LoVo (cell line): ENCODE measurements around the gene PRSS2.
A peak's percentile ranks its signal among the peaks of the same experiment; 100 is the strongest.
"Not testable (repeated sequence)": the region's sequence is repeated elsewhere in the genome, so short reads cannot be mapped to it uniquely, and the experiment has no call there.

Source experiments
- DNase-seq: peaks from one replicate; pipeline ENCODE4 v3.0.0-alpha.2; 2016; ENCODE audit warnings: low spot score

PRSS2 gene

GRCh38 chr7:142770661-142771352 is at the start of gene PRSS2:
TSS of gene PRSS2 (plus strand) at chr7:142770970. CDS start at chr7:142770983, 13 bp downstream.
- no peak for DNase-seq

- DNase-seq = no peak
Observed at GRCh38 chr7:142720986-142721385, 49.8 kb upstream of the PRSS2 start.

GRCh38 chr7:142722248-142722794 is 48.4 kb upstream of the PRSS2 start:
- DNase-seq = no peak

DNA sequence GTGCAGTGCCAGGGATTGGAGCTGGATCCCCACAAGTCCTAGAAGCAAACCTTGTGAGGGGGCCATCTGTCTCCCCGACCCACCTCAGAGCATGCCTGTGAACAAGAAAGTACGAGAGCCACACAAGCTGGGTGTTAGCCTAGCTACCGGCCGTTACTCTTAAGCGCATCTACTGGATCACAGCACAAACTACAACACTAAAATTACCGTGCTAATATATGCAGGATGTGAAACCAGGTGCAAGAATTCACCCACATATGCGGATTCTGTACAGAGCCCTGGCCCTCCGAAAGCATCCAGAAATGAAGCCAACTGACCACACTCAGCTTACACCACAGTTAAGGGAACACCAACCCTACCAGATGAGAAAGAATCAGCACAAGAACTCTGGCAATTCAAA is 37.5 kb upstream of the PRSS2 start:
- DNase-seq = no peak

DNA sequence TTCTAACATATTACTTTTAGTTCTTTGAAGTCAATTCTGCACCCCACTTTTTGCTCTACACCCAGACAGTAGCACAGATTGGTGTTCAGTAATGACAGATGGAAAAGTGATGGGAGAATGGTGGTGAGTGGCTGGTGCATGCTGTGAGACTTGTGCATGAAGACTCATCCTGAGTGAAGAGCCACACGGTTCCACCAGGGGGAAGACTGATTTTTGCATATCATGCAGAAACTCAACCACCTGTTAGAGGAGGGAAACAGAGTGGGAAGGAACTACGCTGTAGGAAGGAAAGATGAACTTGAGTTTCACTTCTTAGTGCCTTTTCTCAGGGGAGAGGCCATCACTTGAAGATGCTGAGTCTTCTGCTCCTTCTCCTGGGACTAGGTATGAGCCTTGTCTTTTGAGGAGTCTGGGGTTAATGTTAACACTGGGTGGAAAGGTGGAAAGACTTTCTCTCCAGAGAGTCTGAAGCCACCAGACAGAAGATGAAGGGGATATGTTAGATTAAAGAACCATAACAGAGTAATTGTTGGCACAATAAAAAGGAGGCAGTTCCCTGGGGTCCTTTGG is 30.8 kb upstream of the PRSS2 start:
- no peak for DNase-seq

DNA sequence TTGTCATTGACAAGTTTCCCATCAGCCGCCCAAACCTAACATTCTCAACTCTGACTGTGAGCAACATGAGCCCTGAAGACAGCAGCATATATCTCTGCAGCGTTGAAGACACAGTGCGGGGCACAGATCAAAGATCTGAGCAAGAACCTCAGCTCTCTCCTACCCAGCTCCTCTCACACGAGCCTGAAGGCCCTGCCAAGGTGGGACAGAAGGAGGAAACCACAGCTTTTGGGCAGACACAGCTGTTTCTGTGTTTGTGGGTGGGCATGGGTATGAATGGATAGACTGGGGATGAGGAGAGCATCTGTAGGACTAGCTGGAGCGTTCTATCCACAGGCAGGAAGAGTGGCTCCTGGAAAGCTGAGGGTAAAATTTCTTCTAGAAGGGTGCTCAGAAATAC is 30.0 kb upstream of the PRSS2 start:
- no peak for DNase-seq

DNA sequence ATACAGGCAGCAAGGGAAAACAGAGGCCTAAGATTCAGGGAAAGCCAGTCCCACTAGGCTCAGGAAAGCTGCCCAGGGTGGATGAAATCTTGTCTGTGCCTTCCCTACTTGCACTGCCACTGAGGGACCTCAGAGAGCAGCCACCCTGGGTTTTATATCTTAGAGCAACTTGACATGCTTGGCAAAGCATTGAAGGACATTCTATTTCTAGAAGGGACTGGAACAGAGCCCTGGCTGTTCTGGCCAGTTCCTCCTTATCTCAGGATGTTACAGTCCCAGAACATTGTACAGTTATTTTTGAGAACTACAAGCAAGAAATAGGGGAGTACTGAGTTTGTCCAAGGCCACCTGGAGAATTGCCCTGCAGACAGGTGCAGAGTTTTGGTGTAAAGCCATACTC is 28.8 kb upstream of the PRSS2 start:
- not testable (repeated sequence) for DNase-seq

- peak; percentile 15 for DNase-seq
Observed at GRCh38 chr7:142745091-142745635, 25.6 kb upstream of the PRSS2 start.

DNA sequence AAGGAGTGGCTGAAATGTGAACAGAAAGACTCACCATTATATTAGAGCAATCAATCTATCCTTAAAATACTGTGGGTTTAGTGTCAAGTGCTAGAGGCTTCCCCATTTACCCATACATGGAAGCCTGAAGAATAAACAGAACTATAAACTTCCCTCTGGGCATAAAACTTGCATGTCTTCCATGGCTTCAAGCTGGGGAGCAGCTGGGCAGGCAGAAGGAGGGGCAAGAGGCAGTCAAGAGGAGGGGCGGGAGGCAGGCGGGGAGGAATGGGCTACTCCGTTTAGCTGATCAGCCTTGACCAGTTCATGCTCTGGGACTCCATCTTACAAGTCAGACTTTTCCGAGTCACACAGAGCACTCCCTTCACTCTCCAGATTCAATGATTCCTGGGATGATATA is 25.0 kb upstream of the PRSS2 start:
- DNase-seq = no peak

DNA sequence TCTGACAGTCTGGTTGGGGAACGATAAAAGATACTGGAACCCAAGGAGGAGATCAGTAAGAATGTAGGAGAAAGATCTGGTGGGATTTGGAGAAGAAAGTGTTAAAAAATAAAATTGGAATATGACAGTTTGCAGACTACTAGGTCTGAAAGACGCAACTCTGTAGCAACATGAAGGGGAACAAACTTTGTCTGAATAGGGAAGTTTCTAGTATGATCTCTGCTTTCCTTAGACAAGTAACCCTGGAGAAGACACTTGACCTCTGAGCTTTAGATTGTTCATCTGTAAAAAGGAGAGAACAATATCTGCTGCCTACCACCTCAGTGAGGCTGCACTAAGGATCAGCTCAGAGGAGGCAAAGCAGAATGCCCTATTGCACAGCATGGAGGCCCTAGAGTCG is 24.5 kb upstream of the PRSS2 start:
- DNase-seq = no peak

GRCh38 chr7:142748410-142748809 is 22.4 kb upstream of the PRSS2 start:
- not testable (repeated sequence) for DNase-seq

GRCh38 chr7:142749218-142749993 is 21.4 kb upstream of the PRSS2 start, which contains the start of gene PRSS1:
TSS of gene PRSS1 (plus strand) at chr7:142749472. CDS start at chr7:142749485, 13 bp downstream.
- no peak for DNase-seq

- no peak for DNase-seq
Observed at GRCh38 chr7:142750321-142750938, 20.3 kb upstream of the PRSS2 start.

GRCh38 chr7:142751526-142752175 is 19.1 kb upstream of the PRSS2 start:
- not testable (repeated sequence) for DNase-seq

GRCh38 chr7:142752376-142753225 is 18.2 kb upstream of the PRSS2 start:
- no peak for DNase-seq

GRCh38 chr7:142753366-142753765 is 17.4 kb upstream of the PRSS2 start:
- DNase-seq = no peak

- DNase-seq = not testable (repeated sequence)
Observed at GRCh38 chr7:142753925-142754491, 16.8 kb upstream of the PRSS2 start.

DNA sequence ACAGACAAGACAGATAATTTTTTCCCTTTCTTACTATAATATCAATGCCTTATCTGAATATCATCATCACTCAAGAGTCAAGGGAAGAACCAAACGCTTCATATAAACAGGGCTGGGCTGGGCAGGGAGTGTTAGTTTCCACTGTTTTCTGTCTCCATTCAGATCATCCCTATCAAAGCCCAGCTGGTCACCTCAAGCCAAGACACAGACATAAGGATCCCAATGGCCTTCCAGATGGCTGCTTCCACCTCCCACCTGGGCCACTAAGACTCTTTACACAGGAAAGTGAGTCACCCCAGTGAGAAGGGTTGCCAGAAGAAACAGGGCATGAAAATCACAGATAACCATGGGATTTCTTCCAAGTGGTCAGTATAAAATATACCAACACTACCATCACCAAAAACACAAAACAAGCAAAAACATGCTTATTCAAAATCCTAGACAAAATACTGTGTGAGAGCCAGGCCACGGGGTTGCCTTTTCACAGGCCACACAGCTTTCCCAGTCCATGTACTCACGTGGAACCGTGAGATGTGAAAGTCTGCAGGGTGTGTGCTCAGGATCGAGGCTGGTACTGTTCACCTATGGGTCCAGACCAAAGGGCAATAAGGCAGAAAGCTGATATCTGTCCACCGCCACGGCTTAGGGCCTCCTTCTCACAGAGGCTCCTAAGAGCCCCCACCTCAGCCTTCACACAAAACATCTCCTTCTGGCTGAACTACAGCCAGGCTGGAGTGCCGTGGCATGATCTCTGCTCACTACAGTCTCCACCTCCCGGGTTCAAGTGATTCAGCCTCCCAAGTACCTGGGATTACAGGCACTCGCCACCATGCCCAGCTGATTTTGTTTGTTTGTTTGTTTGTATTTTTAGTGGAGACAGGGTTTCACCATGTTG is 15.8 kb upstream of the PRSS2 start:
- no peak for DNase-seq

GRCh38 chr7:142758312-142758711 is 12.5 kb upstream of the PRSS2 start:
- DNase-seq = not testable (repeated sequence)
